ENCODE data around the gene LHB.
A peak's percentile ranks its signal among the peaks of the same experiment; 100 is the strongest.

LHB gene

GRCh38 chr19:48986211-48986610 is 30.7 kb downstream of the LHB start:
- Histone ChIP-seq H3K27me3 (replicated peaks) (no peaks in the 10 kb centered on the region), H3K4me3 (ENCODE audit: low read depth, low read length) (no peak overlapping the region), H3K27ac (no peak overlapping the region), H3K36me3 (replicated peaks) (peaks cover 64% of the 10 kb centered on the region)
- TF ChIP-seq CTCF (IDR thresholded peaks at IDR 0.05; ENCODE audit: low read depth, low read length, missing control alignments): no peak
- in situ Hi-C loops (cut with HindIII; ENCODE audit: low pct_ligation_motif_present, low sequenced_read_pairs): no loop called here
- no peak for DNase-seq

DNA sequence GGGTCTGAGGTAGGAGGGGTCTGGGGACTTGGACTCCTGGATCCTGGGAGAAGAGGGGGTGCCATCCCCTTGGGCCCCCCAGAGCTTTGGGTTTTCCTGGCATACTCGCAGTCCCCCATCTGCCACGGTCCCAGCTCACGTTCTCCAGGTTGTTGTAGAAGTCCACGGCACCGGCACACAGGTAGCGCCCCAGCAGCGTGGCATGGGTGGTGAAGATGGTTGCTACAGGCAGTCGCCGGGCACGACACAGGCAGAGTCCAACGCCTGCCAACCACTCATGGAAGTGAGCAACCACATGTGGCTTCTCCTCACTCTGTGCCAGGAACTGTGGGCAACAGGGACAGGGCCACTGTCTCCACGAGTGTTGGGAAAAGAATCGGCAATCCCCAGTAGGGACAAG is 31.2 kb downstream of the LHB start:
- Histone ChIP-seq H3K27ac (no peak overlapping the region), H3K36me3 (replicated peaks) (peaks cover 66% of the 10 kb centered on the region)
- in situ Hi-C loops (cut with HindIII; ENCODE audit: low pct_ligation_motif_present, low sequenced_read_pairs): no loop called here

GRCh38 chr19:48982280-48982679 is 34.6 kb downstream of the LHB start:
- Histone ChIP-seq H3K27me3 (replicated peaks) (no peaks in the 10 kb centered on the region), H3K36me3 (replicated peaks) (peaks cover 51% of the 10 kb centered on the region), H3K4me3 (ENCODE audit: low read depth, low read length) (no peak overlapping the region), H3K27ac (no peak overlapping the region)
- no peak for DNase-seq
- in situ Hi-C loops (cut with HindIII; ENCODE audit: low pct_ligation_motif_present, low sequenced_read_pairs): no loop called here
- TF ChIP-seq CTCF (IDR thresholded peaks at IDR 0.05; ENCODE audit: low read depth, low read length, missing control alignments): no peak

More for the DNA sequence above, 31.2 kb downstream of the LHB start:
- no peak for DNase-seq
- Histone ChIP-seq H3K4me3 (ENCODE audit: low read depth, low read length) (no peak overlapping the region), H3K27me3 (replicated peaks) (no peaks in the 10 kb centered on the region)
- no peak for TF ChIP-seq CTCF (IDR thresholded peaks at IDR 0.05; ENCODE audit: low read depth, low read length, missing control alignments)

- TF ChIP-seq CTCF (IDR thresholded peaks at IDR 0.05; ENCODE audit: low read depth, low read length, missing control alignments): no peak
- Histone ChIP-seq H3K36me3 (replicated peaks) (peaks cover 29% of the 10 kb centered on the region), H3K27ac (no peak overlapping the region), H3K27me3 (replicated peaks) (no peaks in the 10 kb centered on the region), H3K4me3 (ENCODE audit: low read depth, low read length) (no peak overlapping the region)
- in situ Hi-C loops (cut with HindIII; ENCODE audit: low pct_ligation_motif_present, low sequenced_read_pairs): no loop called here
- no peak for DNase-seq
These were observed 39.8 kb downstream of the LHB start for GRCh38 chr19:48977061-48977460.

- Histone ChIP-seq H3K4me3 (ENCODE audit: low read depth, low read length) (no peak overlapping the region), H3K27me3 (replicated peaks) (no peaks in the 10 kb centered on the region), H3K27ac (no peak overlapping the region), H3K36me3 (replicated peaks) (peaks cover 25% of the 10 kb centered on the region)
- TF ChIP-seq CTCF (IDR thresholded peaks at IDR 0.05; ENCODE audit: low read depth, low read length, missing control alignments): peak; percentile 20
- DNase-seq: no peak
- in situ Hi-C loops (cut with HindIII; ENCODE audit: low pct_ligation_motif_present, low sequenced_read_pairs): no loop called here
These were observed 40.7 kb downstream of the LHB start for GRCh38 chr19:48975947-48976847.
